Cortex of kidney (tissue), 1 donor: Measurements from ENCODE around the gene KLRF1.

Experiments used
- DNase-seq: peaks from one replicate; lab custom pipeline; 2025; lab: John Stamatoyannopoulos, UW

KLRF1 gene

GRCh38 chr12:9827209-9827888, at the start of gene KLRF1:
TSS of gene KLRF1 (plus strand) at chr12:9827481. CDS start at chr12:9827545, 64 bp downstream.
- no peak for DNase-seq

GRCh38 chr12:9779209-9779608, 48.1 kb upstream of the KLRF1 start:
- DNase-seq = no peak

- DNase-seq = no peak
Observed at GRCh38 chr12:9781360-9781759, 45.9 kb upstream of the KLRF1 start.

- DNase-seq = no peak
Observed at GRCh38 chr12:9782547-9783382, 44.5 kb upstream of the KLRF1 start.

GRCh38 chr12:9784326-9784725, 43.0 kb upstream of the KLRF1 start:
- no peak for DNase-seq

GRCh38 chr12:9784816-9785215, 42.5 kb upstream of the KLRF1 start:
- no peak for DNase-seq

- no peak for DNase-seq
Observed at GRCh38 chr12:9786726-9787717, 40.3 kb upstream of the KLRF1 start.

GRCh38 chr12:9792185-9792900, 34.9 kb upstream of the KLRF1 start:
- no peak for DNase-seq

GRCh38 chr12:9792961-9793617, 34.2 kb upstream of the KLRF1 start:
- no peak for DNase-seq

- no peak for DNase-seq
Observed at GRCh38 chr12:9793779-9794395, 33.4 kb upstream of the KLRF1 start.

GRCh38 chr12:9794484-9795093, 32.7 kb upstream of the KLRF1 start:
- no peak for DNase-seq

- no peak for DNase-seq
Observed at GRCh38 chr12:9795945-9796344, 31.3 kb upstream of the KLRF1 start.

- no peak for DNase-seq
Observed at GRCh38 chr12:9796346-9796745, 30.9 kb upstream of the KLRF1 start.

- no peak for DNase-seq
Observed at GRCh38 chr12:9796971-9797370, 30.3 kb upstream of the KLRF1 start.

- no peak for DNase-seq
Observed at GRCh38 chr12:9797722-9798619, 29.3 kb upstream of the KLRF1 start.

GRCh38 chr12:9799961-9800360, 27.3 kb upstream of the KLRF1 start:
- DNase-seq = no peak

- no peak for DNase-seq
Observed at GRCh38 chr12:9805883-9806282, 21.4 kb upstream of the KLRF1 start.

GRCh38 chr12:9806714-9807113, 20.6 kb upstream of the KLRF1 start:
- DNase-seq = no peak

- DNase-seq = no peak
Observed at GRCh38 chr12:9808504-9808903, 18.8 kb upstream of the KLRF1 start.
